ENCODE results near the gene ACAP3.
A peak's percentile ranks its signal among the peaks of the same experiment; 100 is the strongest.

Gene ACAP3

GRCh38 chr1:1307923-1308755 is at the start of gene ACAP3, which contains the start of gene PUSL1:
Gene ACAP3, minus strand, starts transcription at chr1:1307930. Its CDS starts 115 bp downstream, at chr1:1307815.
Gene PUSL1, plus strand, starts transcription at chr1:1308597. Its CDS starts 47 bp downstream, at chr1:1308644.
- peak; percentile 41 for DNase-seq

- DNase-seq = no peak
Measured at GRCh38 chr1:1356796-1357401, 49.2 kb upstream of the ACAP3 start.

GRCh38 chr1:1356166-1356795 is 48.6 kb upstream of the ACAP3 start:
- no peak for DNase-seq

GRCh38 chr1:1355416-1355815 is 47.7 kb upstream of the ACAP3 start:
- DNase-seq = no peak

GRCh38 chr1:1354271-1355247 is 46.8 kb upstream of the ACAP3 start:
- DNase-seq = no peak

GRCh38 chr1:1353389-1354151 is 45.8 kb upstream of the ACAP3 start:
- no peak for DNase-seq

- DNase-seq = no peak
Measured at GRCh38 chr1:1352786-1353388, 45.2 kb upstream of the ACAP3 start.

GRCh38 chr1:1351511-1352427 is 44.0 kb upstream of the ACAP3 start:
- no peak for DNase-seq

GRCh38 chr1:1349256-1350012 is 41.7 kb upstream of the ACAP3 start, which contains the start of gene DVL1:
Gene DVL1, minus strand, starts transcription at chr1:1349418. Its CDS starts 353 bp downstream, at chr1:1349065.
- no peak for DNase-seq

GRCh38 chr1:1348420-1349255 is 40.9 kb upstream of the ACAP3 start:
- DNase-seq = no peak

GRCh38 chr1:1347663-1348419 is 40.1 kb upstream of the ACAP3 start:
- no peak for DNase-seq

GRCh38 chr1:1347026-1347595 is 39.4 kb upstream of the ACAP3 start:
- DNase-seq = no peak

GRCh38 chr1:1346501-1346890 is 38.8 kb upstream of the ACAP3 start:
- no peak for DNase-seq

- no peak for DNase-seq
Measured at GRCh38 chr1:1345860-1346500, 38.2 kb upstream of the ACAP3 start.

GRCh38 chr1:1345384-1345783 is 37.7 kb upstream of the ACAP3 start:
- no peak for DNase-seq

- no peak for DNase-seq
Measured at GRCh38 chr1:1344655-1345361, 37.1 kb upstream of the ACAP3 start.
